CD4-positive, alpha-beta T cell (primary cell): ENCODE measurements around the gene CARD9. TPM values are rescaled to one million over a fixed set of nuclear protein-coding genes. Genes with fewer than 3 reads are reported as not detected.
A peak's percentile ranks its signal among the peaks of the same experiment; 100 is the strongest.

Experiments used
- ATAC-seq: fragments of 200-7000 bp; cut with Tn5 transposase; one replicate; pipeline ENCODE4 v1.10.0; 2022; ENCODE audit warnings: mild to moderate bottlenecking; ENCODE audit not compliant: poor library complexity
- CTCF ChIA-PET: fragments of 350-600 bp; sonication (Branson Sonifier 250); formaldehyde crosslinking; loops from one replicate; lab custom pipeline; 2021; ENCODE audit warnings: antibody characterized with exemption, inconsistent platforms; lab: Charles Lee
- POLR2A ChIA-PET: fragments of 350-600 bp; sonication (Branson Sonifier 250); formaldehyde crosslinking; loops from one replicate; lab custom pipeline; 2021; ENCODE audit warnings: antibody characterized with exemption, inconsistent platforms; lab: Charles Lee
- DNase-seq, 14 experiments: peaks; one replicate each; pipeline ENCODE4 v3.0.0-alpha.2; 2013 to 2020; ENCODE audit warnings: mixed read lengths in 2 of 14
- H3K27ac ChIP-seq, 2 donors: one replicate each; pipeline versions ENCODE4 v1.5.1 to v1.7.0; 2013; ENCODE audit warnings: low read length in 2 of 2, low read depth in 1 of 2, mild to moderate bottlenecking in 1 of 2
- H3K27me3 ChIP-seq, 2 experiments: 1 replicate in 1 of 2; 2 replicates in 1 of 2; pipeline versions ENCODE4 v1.6.1 to v1.7.0; 2013; ENCODE audit warnings: low read length in 2 of 2, control low read depth in 1 of 2, mild to moderate bottlenecking in 1 of 2, moderate library complexity in 1 of 2; ENCODE audit not compliant: insufficient read depth in 2 of 2, control insufficient read depth in 1 of 2
- H3K36me3 ChIP-seq: one replicate; pipeline ENCODE4 v1.6.1; 2013; ENCODE audit warnings: low read length, control low read depth; ENCODE audit not compliant: insufficient read depth
- H3K4me1 ChIP-seq: one replicate; pipeline ENCODE4 v1.6.1; 2013; ENCODE audit warnings: low read length, control low read depth; ENCODE audit not compliant: insufficient read depth
- H3K4me3 ChIP-seq: one replicate; pipeline ENCODE4 v1.5.1; 2013; ENCODE audit warnings: mild to moderate bottlenecking, low read length, moderate library complexity
- H3K9me3 ChIP-seq, 2 experiments: 1 replicate in 1 of 2; 2 replicates in 1 of 2; pipeline versions ENCODE4 v1.6.1 to v1.7.0; 2013; ENCODE audit warnings: low read length in 2 of 2, mild to moderate bottlenecking in 2 of 2, control low read depth in 1 of 2, moderate library complexity in 1 of 2; ENCODE audit not compliant: control insufficient read depth in 1 of 2, insufficient read depth in 1 of 2
- H3K27ac Mint-ChIP-seq: one replicate; pipeline ENCODE4 v1.8.0; 2020; ENCODE audit warnings: mixed read lengths
- H3K27me3 Mint-ChIP-seq: one replicate; pipeline ENCODE4 v1.8.0; 2021; ENCODE audit warnings: mixed read lengths
- H3K36me3 Mint-ChIP-seq: one replicate; pipeline ENCODE4 v1.8.0; 2021; ENCODE audit warnings: low read depth, mixed read lengths
- H3K4me1 Mint-ChIP-seq: one replicate; pipeline ENCODE4 v1.8.0; 2021; ENCODE audit warnings: low read depth, mixed read lengths
- H3K4me3 Mint-ChIP-seq: one replicate; pipeline ENCODE4 v1.8.0; 2020; ENCODE audit warnings: mild to moderate bottlenecking, mixed read lengths
- H3K9me3 Mint-ChIP-seq: one replicate; pipeline ENCODE4 v1.8.0; 2020; ENCODE audit warnings: mixed read lengths
- CTCF ChIP-seq: fragments of 200-600 bp; IDR thresholded peaks from one replicate; pipeline ENCODE4 v1.8.0; 2022; ENCODE audit warnings: antibody characterized with exemption, mild to moderate bottlenecking
- intact Hi-C, 2 experiments: fragments of 100-400 bp; cut with DNase I in 1 of 2; cut with micrococcal nuclease in 1 of 2; formaldehyde crosslinking; loops; one replicate each; pipeline versions ENCODE4 v1.15.1 to v1.9.0; 2023 to 2025; cut with DNase I, micrococcal nuclease
- total RNA-seq, 174 experiments: library from RNA in 2 of 174; stranded (reverse) in 2 of 174; gene quantifications; one replicate each; pipeline ENCODE4 v1.2.3 and lab custom pipeline; 2021 to 2026

The CARD9 gene
- total RNA-seq, 2 experiments from 2014 or later = 0.36 to 0.64 TPM

- Mint-ChIP-seq H3K27me3 (no peaks in the 10 kb centered on the region), H3K9me3 (no peaks in the 10 kb centered on the region), H3K36me3 (peaks cover 35% of the 10 kb centered on the region), H3K4me1 (peaks cover 48% of the 10 kb centered on the region), H3K4me3 (peak overlapping the region; percentile 42), H3K27ac (peak overlapping the region; percentile 44)
- H3K4me3 ChIP-seq = no peak overlapping the region
- no peaks in the 10 kb centered on the region for H3K27me3 ChIP-seq
- H3K9me3 ChIP-seq = no peaks in the 10 kb centered on the region
- peaks cover 27% of the 10 kb centered on the region for H3K36me3 ChIP-seq
- H3K27ac ChIP-seq = no peak overlapping the region
- intact Hi-C loops = loop anchor here in 1 of 2 experiments (10.0 kb wide), 3 partner anchors 143 to 437 kb away; partner anchors contain the start of genes NOTCH1, RABL6 and UBAC1
- ChIA-PET POLR2A (interaction anchor here (1.9 to 2.8 kb wide), 2 partner anchors 8 to 135 kb away, joined by 4 to 18 read pairs; partner anchors contain the start of genes ENTR1 and PMPCA), CTCF (interaction anchor here (3.2 kb wide), 1 partner anchor 39 kb away, joined by 12 read pairs; the partner anchor contains the start of gene DNLZ)
- TF ChIP-seq CTCF = no peak
- ATAC-seq = no peak
- peaks cover 74% of the 10 kb centered on the region for H3K4me1 ChIP-seq
- no peak for DNase-seq
Measured at GRCh38 chr9:136402067-136402466, 28.6 kb upstream of the CARD9 start.

- no peak for TF ChIP-seq CTCF
- Histone ChIP-seq H3K4me1 (peaks cover 69% of the 10 kb centered on the region), H3K36me3 (peaks cover 29% of the 10 kb centered on the region), H3K27ac (no peak overlapping the region), H3K27me3 (no peaks in the 10 kb centered on the region), H3K9me3 (no peaks in the 10 kb centered on the region), H3K4me3 (no peak overlapping the region)
- Mint-ChIP-seq H3K36me3 (peaks cover 38% of the 10 kb centered on the region), H3K9me3 (no peaks in the 10 kb centered on the region), H3K4me1 (peaks cover 48% of the 10 kb centered on the region), H3K27ac (peak overlapping the region; percentile 49), H3K4me3 (peak overlapping the region; percentile 74), H3K27me3 (no peaks in the 10 kb centered on the region)
- CTCF ChIA-PET = interaction anchor here (1.2 to 3.2 kb wide), 3 partner anchors 8 to 38 kb away, joined by 3 to 12 read pairs (median 4); partner anchors contain the start of genes DNLZ and ENTR1
- ATAC-seq (no peak), DNase-seq (no peak)
- intact Hi-C loops = loop anchor here in 1 of 2 experiments (2.0 to 10.0 kb wide), 5 partner anchors 37 to 437 kb away; partner anchors contain the start of genes INPP5E, NOTCH1, RABL6 and SEC16A
- POLR2A ChIA-PET = interaction anchor here (1.2 to 2.8 kb wide), 4 partner anchors 8 to 134 kb away, joined by 3 to 18 read pairs (median 6); partner anchors contain the start of genes DNLZ, ENTR1 and PMPCA
Measured at GRCh38 chr9:136401173-136401922, 27.9 kb upstream of the CARD9 start.

GRCh38 chr9:136400038-136400834, 26.8 kb upstream of the CARD9 start, which contains the start of gene SNAPC4:
SNAPC4 (minus strand) TSS chr9:136400170; CDS start chr9:136398428, 1,742 bp downstream.
- CTCF ChIA-PET = interaction anchor here (1.2 to 3.2 kb wide), 4 partner anchors 10 to 37 kb away, joined by 3 to 12 read pairs (median 6); partner anchors contain the start of genes DNLZ, ENTR1 and PMPCA
- H3K36me3 Mint-ChIP-seq = peaks cover 32% of the 10 kb centered on the region

More at GRCh38 chr9:136400038-136400834, 26.8 kb upstream of the CARD9 start, which contains the start of gene SNAPC4:
- H3K27ac Mint-ChIP-seq = peak within 1 kb of the TSS; percentile 55
- H3K4me1 Mint-ChIP-seq = peaks cover 41% of the 10 kb centered on the region
- intact Hi-C loops = loop anchor here in 1 of 2 experiments (1.0 to 10.0 kb wide), 8 partner anchors 10 to 435 kb away; partner anchors contain the start of genes DNLZ, ENTR1, INPP5E and NOTCH1
- H3K9me3 Mint-ChIP-seq = no peaks in the 10 kb centered on the region
- peak within 1 kb of the TSS; percentile 88 for H3K4me3 Mint-ChIP-seq
- peak; percentile 66 for ATAC-seq
- H3K4me1 ChIP-seq = peaks cover 59% of the 10 kb centered on the region
- no peak within 1 kb of the TSS for H3K27ac ChIP-seq
- no peaks in the 10 kb centered on the region for H3K27me3 Mint-ChIP-seq
- DNase-seq = peak; percentile 75 to 95 (median 86)
- POLR2A ChIA-PET = interaction anchor here (1.2 to 2.8 kb wide), 4 partner anchors 9 to 133 kb away, joined by 3 to 18 read pairs (median 6); partner anchors contain the start of genes DNLZ, ENTR1 and PMPCA
- TF ChIP-seq CTCF = peak; percentile 87
- no peaks in the 10 kb centered on the region for H3K9me3 ChIP-seq
- peak within 1 kb of the TSS; percentile 72 for H3K4me3 ChIP-seq
- no peaks in the 10 kb centered on the region for H3K27me3 ChIP-seq
- H3K36me3 ChIP-seq = peaks cover 34% of the 10 kb centered on the region
